Lower leg skin (tissue), 3 donors: ENCODE results near the gene EVX1.

ENCODE experiments used
- POLR2A ChIP-seq, 2 donors: fragments of 450-650 bp; IDR thresholded peaks; one replicate each; pipeline ENCODE4 v1.6.1; 2016 to 2017; ENCODE audit warnings: antibody characterized with exemption in 2 of 2, mild to moderate bottlenecking in 1 of 2, moderate library complexity in 1 of 2
- TF ChIP-seq, protein P1 (sequence below), 3 donors: fragments of 450-650 bp; IDR thresholded peaks; one replicate each; pipeline ENCODE4 v1.5.1; 2016; ENCODE audit warnings: antibody characterized with exemption in 3 of 3, mild to moderate bottlenecking in 3 of 3, moderate library complexity in 2 of 3

DNA sequence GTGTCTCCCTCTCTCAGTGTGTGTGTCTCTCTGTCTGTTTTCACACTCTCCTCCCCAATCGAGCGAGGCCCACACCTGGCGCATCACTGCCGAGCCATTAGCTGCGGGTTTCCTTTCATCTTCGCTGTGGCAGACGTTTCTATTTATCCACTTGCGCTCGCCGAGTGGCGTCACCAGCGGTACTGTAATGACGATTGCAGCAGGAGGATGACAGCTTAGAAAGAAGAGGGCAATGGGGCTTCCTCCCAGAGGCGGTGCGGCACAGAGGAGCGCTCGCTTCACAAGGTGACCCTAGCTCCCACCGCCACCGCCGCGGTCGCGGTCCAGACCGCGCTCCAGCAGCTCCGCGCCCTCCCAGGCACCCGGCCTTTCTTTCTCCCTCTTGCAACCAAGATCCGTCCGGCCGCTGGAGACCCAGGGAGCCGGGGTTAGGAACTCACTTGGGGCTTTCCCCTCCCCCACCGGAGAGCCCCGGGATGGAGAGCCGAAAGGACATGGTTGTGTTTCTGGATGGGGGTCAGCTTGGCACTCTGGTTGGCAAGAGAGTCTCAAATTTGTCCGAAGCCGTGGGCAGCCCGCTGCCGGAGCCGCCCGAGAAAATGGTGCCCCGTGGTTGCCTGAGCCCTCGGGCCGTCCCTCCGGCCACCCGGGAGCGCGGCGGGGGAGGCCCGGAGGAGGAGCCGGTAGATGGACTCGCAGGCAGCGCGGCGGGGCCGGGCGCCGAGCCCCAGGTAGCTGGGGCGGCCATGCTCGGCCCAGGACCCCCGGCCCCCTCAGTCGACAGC is at the start of gene EVX1:
- TF ChIP-seq, protein P1, sequence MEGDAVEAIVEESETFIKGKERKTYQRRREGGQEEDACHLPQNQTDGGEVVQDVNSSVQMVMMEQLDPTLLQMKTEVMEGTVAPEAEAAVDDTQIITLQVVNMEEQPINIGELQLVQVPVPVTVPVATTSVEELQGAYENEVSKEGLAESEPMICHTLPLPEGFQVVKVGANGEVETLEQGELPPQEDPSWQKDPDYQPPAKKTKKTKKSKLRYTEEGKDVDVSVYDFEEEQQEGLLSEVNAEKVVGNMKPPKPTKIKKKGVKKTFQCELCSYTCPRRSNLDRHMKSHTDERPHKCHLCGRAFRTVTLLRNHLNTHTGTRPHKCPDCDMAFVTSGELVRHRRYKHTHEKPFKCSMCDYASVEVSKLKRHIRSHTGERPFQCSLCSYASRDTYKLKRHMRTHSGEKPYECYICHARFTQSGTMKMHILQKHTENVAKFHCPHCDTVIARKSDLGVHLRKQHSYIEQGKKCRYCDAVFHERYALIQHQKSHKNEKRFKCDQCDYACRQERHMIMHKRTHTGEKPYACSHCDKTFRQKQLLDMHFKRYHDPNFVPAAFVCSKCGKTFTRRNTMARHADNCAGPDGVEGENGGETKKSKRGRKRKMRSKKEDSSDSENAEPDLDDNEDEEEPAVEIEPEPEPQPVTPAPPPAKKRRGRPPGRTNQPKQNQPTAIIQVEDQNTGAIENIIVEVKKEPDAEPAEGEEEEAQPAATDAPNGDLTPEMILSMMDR (IDR thresholded peaks at IDR 0.05): no peak
- TF ChIP-seq POLR2A (IDR thresholded peaks at IDR 0.05): no peak
